Measurements from ENCODE around the gene PPP4R1. TPM values are rescaled to one million over a fixed set of nuclear protein-coding genes. Genes with fewer than 3 reads are reported as not detected.

The PPP4R1 gene
- total RNA-seq: 100 to 1,000 TPM; 156 to 163 TPM
- polyA plus RNA-seq (ENCODE audit: insufficient read length in 6 of 6): 100 to 1,000 TPM in 4 of 6 donors, 10 to 100 TPM in 2; 97.6 to 118 (median 105) TPM
- long read RNA-seq, donor 1, partial matches to known transcripts: 17 of 26 reads
- long read RNA-seq, donor 1, other reads (novel, unspliced or antisense): 0 of 26 reads
- long read RNA-seq, donor 2, partial matches to known transcripts: 0 of 9 reads
- long read RNA-seq, donor 2, other reads (novel, unspliced or antisense): 0 of 9 reads
- long read RNA-seq, donor 3, transcript PPP4R1-202 (20 exons, 3,885 nt): major isoform, 5 of 9 reads
- long read RNA-seq, donor 3, partial matches to known transcripts: 0 of 9 reads
- long read RNA-seq, donor 3, other reads (novel, unspliced or antisense): 0 of 9 reads
- long read RNA-seq, donor 4, partial matches to known transcripts: 3 of 4 reads
- long read RNA-seq, donor 4, other reads (novel, unspliced or antisense): 1 of 4 reads
- long read RNA-seq, donor 5, partial matches to known transcripts: 11 of 19 reads
- long read RNA-seq, donor 5, other reads (novel, unspliced or antisense): 0 of 19 reads
- long read RNA-seq, donor 6, transcript PPP4R1-202 (20 exons, 3,885 nt): major isoform, 6 of 9 reads
- long read RNA-seq, donor 6, partial matches to known transcripts: 0 of 9 reads
- long read RNA-seq, donor 6, other reads (novel, unspliced or antisense): 0 of 9 reads
- long read RNA-seq, donor 7, partial matches to known transcripts: 20 of 25 reads
- long read RNA-seq, donor 7, other reads (novel, unspliced or antisense): 0 of 25 reads
- long read RNA-seq, donor 8, partial matches to known transcripts: 12 of 20 reads
- long read RNA-seq, donor 8, other reads (novel, unspliced or antisense): 0 of 20 reads
- long read RNA-seq, donor 9: 0 reads
- long read RNA-seq, donor 10, partial matches to known transcripts: 0 of 3 reads
- long read RNA-seq, donor 10, other reads (novel, unspliced or antisense): 3 of 3 reads
- long read RNA-seq, donor 11: 0 reads
- long read RNA-seq, donor 12, partial matches to known transcripts: 12 of 14 reads
- long read RNA-seq, donor 12, other reads (novel, unspliced or antisense): 0 of 14 reads

GRCh38 chr18:9614401-9615279 lies at the start of gene PPP4R1:
TSS of gene PPP4R1 (minus strand) at chr18:9614559. CDS start at chr18:9614484, 75 bp downstream.
- peaks cover 2 to 63% of the 10 kb centered on the region in 2 donors for H3K4me1 ChIP-seq
- intact Hi-C loops (cut with DNase I): no loop called here
- peak within 1 kb of the TSS; percentile 56 to 79 for H3K4me3 ChIP-seq
- H3K9me3 ChIP-seq: no peaks in the 10 kb centered on the region
- TF ChIP-seq, protein P1, sequence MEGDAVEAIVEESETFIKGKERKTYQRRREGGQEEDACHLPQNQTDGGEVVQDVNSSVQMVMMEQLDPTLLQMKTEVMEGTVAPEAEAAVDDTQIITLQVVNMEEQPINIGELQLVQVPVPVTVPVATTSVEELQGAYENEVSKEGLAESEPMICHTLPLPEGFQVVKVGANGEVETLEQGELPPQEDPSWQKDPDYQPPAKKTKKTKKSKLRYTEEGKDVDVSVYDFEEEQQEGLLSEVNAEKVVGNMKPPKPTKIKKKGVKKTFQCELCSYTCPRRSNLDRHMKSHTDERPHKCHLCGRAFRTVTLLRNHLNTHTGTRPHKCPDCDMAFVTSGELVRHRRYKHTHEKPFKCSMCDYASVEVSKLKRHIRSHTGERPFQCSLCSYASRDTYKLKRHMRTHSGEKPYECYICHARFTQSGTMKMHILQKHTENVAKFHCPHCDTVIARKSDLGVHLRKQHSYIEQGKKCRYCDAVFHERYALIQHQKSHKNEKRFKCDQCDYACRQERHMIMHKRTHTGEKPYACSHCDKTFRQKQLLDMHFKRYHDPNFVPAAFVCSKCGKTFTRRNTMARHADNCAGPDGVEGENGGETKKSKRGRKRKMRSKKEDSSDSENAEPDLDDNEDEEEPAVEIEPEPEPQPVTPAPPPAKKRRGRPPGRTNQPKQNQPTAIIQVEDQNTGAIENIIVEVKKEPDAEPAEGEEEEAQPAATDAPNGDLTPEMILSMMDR (IDR thresholded peaks at IDR 0.05): no peak
- H3K27ac ChIP-seq: peak within 1 kb of the TSS; percentile 97
- no peaks in the 10 kb centered on the region for H3K27me3 ChIP-seq
- DNase-seq: peak; percentile 61 to 95 (median 82)
- peaks cover 0 to 13% of the 10 kb centered on the region in 2 donors for H3K36me3 ChIP-seq
- ATAC-seq: peak; percentile 63

GRCh38 chr18:9663377-9663776 lies 49.0 kb upstream of the PPP4R1 start:
- peak; percentile 94 for ATAC-seq
- TF ChIP-seq, protein P1 (IDR thresholded peaks at IDR 0.05): no peak
- H3K4me3 ChIP-seq: no peak overlapping the region
- H3K27ac ChIP-seq: peak overlapping the region in 1 of 2 donors; percentile 42
- intact Hi-C loops (cut with DNase I): no loop called here
- no peaks in the 10 kb centered on the region for H3K36me3 ChIP-seq
- H3K4me1 ChIP-seq: no peaks in the 10 kb centered on the region
- no peaks in the 10 kb centered on the region for H3K9me3 ChIP-seq
- DNase-seq: no peak
- no peaks in the 10 kb centered on the region for H3K27me3 ChIP-seq

GRCh38 chr18:9661564-9661963 lies 47.2 kb upstream of the PPP4R1 start:
- Histone ChIP-seq H3K4me1 (peaks cover 0 to 7% of the 10 kb centered on the region in 2 donors), H3K27me3 (no peaks in the 10 kb centered on the region), H3K4me3 (no peak overlapping the region), H3K9me3 (no peaks in the 10 kb centered on the region), H3K27ac (no peak overlapping the region), H3K36me3 (no peaks in the 10 kb centered on the region)
- no peak for ATAC-seq
- no peak for DNase-seq
- TF ChIP-seq, protein P1 (IDR thresholded peaks at IDR 0.05): no peak
- intact Hi-C loops (cut with DNase I): no loop called here

- ATAC-seq (no peak), DNase-seq (no peak)
- no peaks in the 10 kb centered on the region for H3K27me3 ChIP-seq
- intact Hi-C loops (cut with DNase I): no loop called here
- no peak overlapping the region for H3K27ac ChIP-seq
- peaks cover 0 to 7% of the 10 kb centered on the region in 2 donors for H3K4me1 ChIP-seq
- H3K36me3 ChIP-seq: no peaks in the 10 kb centered on the region
- TF ChIP-seq, protein P1 (IDR thresholded peaks at IDR 0.05): no peak
- H3K9me3 ChIP-seq: no peaks in the 10 kb centered on the region
- H3K4me3 ChIP-seq: no peak overlapping the region
Observed at GRCh38 chr18:9659499-9660375, 45.4 kb upstream of the PPP4R1 start.

Measured in left lung (tissue), 14 donors.